Measurements from ENCODE around the gene TRPV3. TPM values are rescaled to one million over a fixed set of nuclear protein-coding genes. Genes with fewer than 3 reads are reported as not detected.

The TRPV3 gene
- total RNA-seq, 2 experiments from 2014 or later: 0.61 to 0.89 TPM

DNA sequence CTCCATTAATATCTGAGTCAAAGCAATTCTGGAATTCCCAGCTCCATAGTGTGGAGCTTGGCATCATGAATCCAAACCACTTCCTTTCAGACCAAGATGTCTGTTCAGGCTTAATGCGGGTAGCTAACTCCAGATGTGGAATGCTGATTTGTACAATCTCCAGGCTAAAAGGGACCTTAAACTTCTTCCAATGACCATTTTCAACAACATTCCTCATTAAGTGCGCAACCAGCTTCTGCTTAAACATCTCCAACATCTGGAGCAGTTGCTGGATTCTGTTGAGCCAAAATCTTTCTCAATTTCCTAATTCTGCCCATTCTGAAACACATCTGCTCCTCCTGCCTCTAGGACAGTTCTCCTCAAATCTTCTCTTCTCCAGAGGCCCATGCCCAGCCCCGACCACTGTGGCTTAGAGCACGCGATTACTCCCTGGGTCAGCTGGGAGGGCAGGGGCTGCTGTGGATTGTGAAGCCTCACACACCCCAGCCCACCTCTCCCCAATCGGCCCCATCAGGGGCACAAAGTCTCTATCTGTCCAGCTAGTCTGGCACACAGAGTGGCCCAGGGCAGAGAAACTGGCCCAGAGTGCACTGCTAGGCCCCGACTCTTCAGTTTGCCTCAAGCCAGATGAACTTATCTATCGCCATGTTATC is 45.6 kb downstream of the TRPV3 start:
- H3K27ac Mint-ChIP-seq: no peak overlapping the region
- POLR2A ChIA-PET: no interaction called here
- H3K4me1 Mint-ChIP-seq: no peaks in the 10 kb centered on the region
- CTCF ChIA-PET: no interaction called here
- no peak overlapping the region for H3K4me3 Mint-ChIP-seq
- intact Hi-C loops (cut with DNase I, micrococcal nuclease): no loop called here
- peaks cover 3% of the 10 kb centered on the region for H3K9me3 Mint-ChIP-seq (ENCODE audit: low read depth)
- H3K36me3 Mint-ChIP-seq (ENCODE audit: low read depth): peaks cover 2% of the 10 kb centered on the region
- H3K27me3 Mint-ChIP-seq: no peaks in the 10 kb centered on the region
- no peak for ATAC-seq
- DNase-seq: no peak

DNA sequence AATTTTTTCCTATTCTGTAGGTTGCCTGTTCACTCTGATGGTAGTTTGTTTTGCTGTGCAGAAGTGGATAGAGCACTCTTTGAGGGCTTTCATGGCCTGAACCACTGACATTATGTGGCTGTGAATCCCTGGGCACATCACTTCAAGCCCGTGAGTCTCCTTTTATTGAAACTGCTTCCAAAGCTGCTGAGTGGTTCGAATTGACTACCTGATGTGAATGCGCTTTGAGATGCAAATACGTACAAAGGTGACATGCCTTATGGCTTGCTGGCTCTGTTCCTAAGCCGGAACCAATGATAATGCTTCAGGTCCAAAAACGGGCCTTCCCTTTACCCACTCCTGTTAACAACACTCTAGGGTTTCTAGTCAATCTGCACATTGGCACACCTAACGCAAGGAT is 47.5 kb downstream of the TRPV3 start:
- intact Hi-C loops (cut with DNase I, micrococcal nuclease): no loop called here
- H3K36me3 Mint-ChIP-seq (ENCODE audit: low read depth): peaks cover 2% of the 10 kb centered on the region
- no peak overlapping the region for H3K4me3 Mint-ChIP-seq
- peaks cover 3% of the 10 kb centered on the region for H3K9me3 Mint-ChIP-seq (ENCODE audit: low read depth)
- no peaks in the 10 kb centered on the region for H3K4me1 Mint-ChIP-seq
- ChIA-PET POLR2A (no interaction called here), CTCF (no interaction called here)
- no peaks in the 10 kb centered on the region for H3K27me3 Mint-ChIP-seq
- DNase-seq (no peak), ATAC-seq (no peak)
- no peak overlapping the region for H3K27ac Mint-ChIP-seq

DNA sequence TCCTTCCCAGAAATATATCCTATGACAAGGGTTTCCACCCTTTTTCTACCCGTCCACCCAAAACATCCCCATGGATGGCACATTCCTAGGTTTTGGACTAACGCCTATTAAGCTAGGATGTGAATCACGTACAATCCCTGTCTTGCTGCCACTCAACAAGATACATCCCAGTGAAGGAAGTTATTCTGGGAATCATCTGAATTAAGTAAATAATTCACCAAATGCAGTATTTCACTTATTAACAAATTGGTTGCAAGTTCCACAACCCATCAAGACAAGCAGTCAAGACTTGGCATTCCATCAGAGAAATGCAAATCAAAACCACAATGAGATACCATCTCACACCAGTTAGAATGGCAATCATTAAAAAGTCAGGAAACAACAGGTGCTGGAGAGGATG is 49.7 kb downstream of the TRPV3 start:
- peaks cover 2% of the 10 kb centered on the region for H3K36me3 Mint-ChIP-seq (ENCODE audit: low read depth)
- H3K27ac Mint-ChIP-seq: no peak overlapping the region
- POLR2A ChIA-PET: no interaction called here
- intact Hi-C loops (cut with DNase I, micrococcal nuclease): no loop called here
- H3K4me3 Mint-ChIP-seq: no peak overlapping the region
- H3K4me1 Mint-ChIP-seq: no peaks in the 10 kb centered on the region
- DNase-seq (no peak), ATAC-seq (no peak)
- H3K27me3 Mint-ChIP-seq: no peaks in the 10 kb centered on the region
- H3K9me3 Mint-ChIP-seq (ENCODE audit: low read depth): peaks cover 3% of the 10 kb centered on the region
- CTCF ChIA-PET: no interaction called here

DNA sequence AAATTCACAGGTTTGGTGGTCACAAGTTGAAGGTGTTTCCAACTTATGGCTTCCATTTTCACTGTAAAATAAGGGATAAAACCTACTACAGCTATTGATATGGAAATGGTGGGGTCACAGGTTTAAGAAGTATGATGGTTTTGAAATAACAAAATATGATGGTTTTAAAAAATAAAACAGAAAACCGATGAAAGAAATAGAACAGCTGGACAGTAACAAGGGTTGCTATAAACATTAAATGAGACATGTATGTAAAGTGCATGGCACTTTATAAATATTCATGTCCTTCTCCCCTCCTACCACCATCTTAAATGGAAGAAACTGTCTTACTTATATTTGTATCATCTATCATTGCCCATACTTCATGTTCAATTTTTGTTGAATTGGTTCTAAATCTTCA is 50.5 kb downstream of the TRPV3 start:
- CTCF ChIA-PET: no interaction called here
- Mint-ChIP-seq H3K36me3 (ENCODE audit: low read depth) (peaks cover 2% of the 10 kb centered on the region), H3K27me3 (no peaks in the 10 kb centered on the region)

DNA sequence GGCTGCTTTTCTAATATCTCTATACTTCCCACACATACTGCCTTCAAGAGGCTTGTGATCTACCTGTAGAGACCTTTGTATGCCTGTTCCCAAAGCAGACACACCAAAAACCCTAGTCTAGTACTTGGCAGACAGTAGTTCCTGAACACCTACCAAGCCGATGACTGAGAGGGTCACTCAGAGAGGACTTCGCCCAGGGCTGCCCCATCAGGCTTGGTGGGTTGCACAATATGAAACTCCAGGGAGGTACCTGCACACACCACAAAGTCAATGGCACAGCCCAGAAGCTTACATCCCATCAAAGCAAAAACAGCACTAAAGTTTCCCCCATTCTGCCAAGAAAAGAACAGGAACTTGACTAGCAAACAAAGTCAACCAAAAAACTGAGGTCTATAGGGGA is 51.6 kb downstream of the TRPV3 start:
- intact Hi-C loops (cut with DNase I, micrococcal nuclease): no loop called here
- no peak overlapping the region for H3K4me3 Mint-ChIP-seq
- ChIA-PET CTCF (interaction anchor here (1.0 kb wide), 1 partner anchor 15 kb away, joined by 3 read pairs; no protein-coding TSS in a partner anchor), POLR2A (no interaction called here)
- no peaks in the 10 kb centered on the region for H3K27me3 Mint-ChIP-seq
- H3K27ac Mint-ChIP-seq: no peak overlapping the region
- peaks cover 3% of the 10 kb centered on the region for H3K9me3 Mint-ChIP-seq (ENCODE audit: low read depth)
- DNase-seq (no peak), ATAC-seq (no peak)
- no peaks in the 10 kb centered on the region for H3K4me1 Mint-ChIP-seq
- peaks cover 2% of the 10 kb centered on the region for H3K36me3 Mint-ChIP-seq (ENCODE audit: low read depth)

More for the DNA sequence above, 50.5 kb downstream of the TRPV3 start:
- H3K4me3 Mint-ChIP-seq: no peak overlapping the region
- H3K4me1 Mint-ChIP-seq: no peaks in the 10 kb centered on the region
- H3K27ac Mint-ChIP-seq: no peak overlapping the region
- DNase-seq: no peak
- intact Hi-C loops (cut with DNase I, micrococcal nuclease): no loop called here
- no peak for ATAC-seq
- H3K9me3 Mint-ChIP-seq (ENCODE audit: low read depth): peaks cover 3% of the 10 kb centered on the region
- POLR2A ChIA-PET: no interaction called here

DNA sequence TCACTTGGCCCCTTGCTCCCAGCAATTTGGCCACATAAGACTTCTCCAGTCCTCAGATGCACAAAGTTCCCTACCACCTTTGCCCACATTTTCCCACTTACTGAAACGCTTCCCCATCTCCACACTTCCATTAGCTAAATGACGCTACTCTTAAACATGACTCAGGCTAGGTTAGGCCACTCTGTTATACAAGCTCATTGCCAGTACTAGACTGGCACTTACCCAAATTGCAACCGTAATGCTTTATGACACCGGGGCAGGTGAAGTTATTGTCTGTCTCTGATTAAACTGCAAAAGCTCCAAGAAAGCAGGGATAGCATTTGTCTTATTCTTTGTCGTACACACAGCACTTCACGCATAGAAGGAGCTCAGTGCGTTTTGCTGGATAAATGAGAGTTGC is 52.6 kb downstream of the TRPV3 start:
- Mint-ChIP-seq H3K27me3 (no peaks in the 10 kb centered on the region), H3K4me1 (no peaks in the 10 kb centered on the region), H3K36me3 (ENCODE audit: low read depth) (peaks cover 2% of the 10 kb centered on the region), H3K4me3 (no peak overlapping the region), H3K9me3 (ENCODE audit: low read depth) (peaks cover 3% of the 10 kb centered on the region), H3K27ac (no peak overlapping the region)
- intact Hi-C loops (cut with DNase I, micrococcal nuclease): no loop called here
- ATAC-seq (no peak), DNase-seq (no peak)
- ChIA-PET POLR2A (no interaction called here), CTCF (interaction anchor here (0.6 kb wide), 1 partner anchor 165 kb away, joined by 3 read pairs; no protein-coding TSS in a partner anchor)

DNA sequence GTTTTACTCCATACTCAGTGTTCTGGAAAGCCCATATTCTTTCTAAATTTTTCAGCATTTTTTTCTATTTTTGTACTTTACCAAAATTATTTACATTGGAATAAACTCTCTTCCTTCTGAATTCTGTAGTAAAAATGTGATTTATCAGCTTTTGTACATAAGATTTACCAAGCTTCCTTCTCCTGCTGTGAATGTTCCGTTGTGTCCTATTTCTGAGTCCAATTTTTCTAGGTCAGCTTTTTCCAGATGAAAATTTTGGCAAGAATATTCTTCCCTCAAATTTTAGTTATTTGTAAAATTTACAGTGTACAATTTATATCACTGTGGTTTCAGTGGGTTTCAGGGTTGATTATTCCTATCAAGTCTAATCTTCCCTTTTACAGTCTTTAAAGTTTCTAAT is 54.3 kb downstream of the TRPV3 start:
- Mint-ChIP-seq H3K4me3 (no peak overlapping the region), H3K9me3 (ENCODE audit: low read depth) (no peaks in the 10 kb centered on the region), H3K27me3 (no peaks in the 10 kb centered on the region), H3K4me1 (no peaks in the 10 kb centered on the region), H3K36me3 (ENCODE audit: low read depth) (no peaks in the 10 kb centered on the region), H3K27ac (no peak overlapping the region)
- intact Hi-C loops (cut with DNase I, micrococcal nuclease): no loop called here
- ChIA-PET CTCF (no interaction called here), POLR2A (no interaction called here)
- no peak for ATAC-seq
- DNase-seq: no peak

DNA sequence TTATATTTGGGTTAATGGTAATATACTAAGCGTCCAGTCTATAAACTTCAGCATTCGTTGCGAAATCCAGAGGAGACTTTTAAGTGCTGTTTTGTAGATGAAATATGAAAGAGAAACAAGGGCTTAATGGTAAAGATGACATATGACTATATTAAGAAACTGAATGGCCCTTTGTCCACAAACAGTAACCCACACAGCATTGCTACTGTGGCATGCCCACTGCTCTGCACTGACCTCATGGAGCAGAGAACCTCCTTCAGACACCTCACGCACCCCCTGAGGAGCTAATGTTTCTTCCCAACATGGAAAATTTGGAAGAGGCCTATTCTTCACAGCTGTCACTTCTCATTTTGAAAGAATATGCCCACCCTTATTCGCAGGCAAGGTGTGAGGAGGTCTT is 55.1 kb downstream of the TRPV3 start:
- CTCF ChIA-PET: no interaction called here
- Mint-ChIP-seq H3K4me1 (no peaks in the 10 kb centered on the region), H3K27me3 (no peaks in the 10 kb centered on the region), H3K4me3 (no peak overlapping the region), H3K27ac (no peak overlapping the region), H3K36me3 (ENCODE audit: low read depth) (no peaks in the 10 kb centered on the region), H3K9me3 (ENCODE audit: low read depth) (no peaks in the 10 kb centered on the region)
- no peak for DNase-seq
- POLR2A ChIA-PET: no interaction called here
- intact Hi-C loops (cut with DNase I, micrococcal nuclease): no loop called here
- no peak for ATAC-seq

DNA sequence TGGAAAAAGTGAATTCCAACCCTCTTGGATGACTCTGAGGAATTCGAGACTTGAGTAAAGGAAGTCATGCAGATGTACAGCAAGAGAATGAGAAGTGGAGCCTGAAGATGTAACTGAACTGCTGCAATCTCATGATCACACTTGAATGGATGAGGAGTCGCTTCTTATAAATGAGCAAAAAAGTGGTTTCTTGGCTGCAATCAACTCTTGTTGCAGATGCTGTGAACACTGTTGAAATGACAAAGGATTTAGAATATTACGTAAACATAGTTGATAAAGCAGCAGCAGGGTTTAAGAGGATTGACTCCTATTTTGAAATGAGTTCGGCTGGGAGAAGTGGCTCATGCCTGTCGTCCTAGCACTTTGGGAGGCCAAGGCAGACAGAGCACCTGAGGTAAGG is 56.3 kb downstream of the TRPV3 start:
- no peak for DNase-seq
- Mint-ChIP-seq H3K27ac (no peak overlapping the region), H3K9me3 (ENCODE audit: low read depth) (no peaks in the 10 kb centered on the region), H3K36me3 (ENCODE audit: low read depth) (no peaks in the 10 kb centered on the region), H3K27me3 (no peaks in the 10 kb centered on the region), H3K4me1 (no peaks in the 10 kb centered on the region), H3K4me3 (no peak overlapping the region)
- ChIA-PET CTCF (no interaction called here), POLR2A (no interaction called here)
- intact Hi-C loops (cut with DNase I, micrococcal nuclease): no loop called here
- no peak for ATAC-seq

DNA sequence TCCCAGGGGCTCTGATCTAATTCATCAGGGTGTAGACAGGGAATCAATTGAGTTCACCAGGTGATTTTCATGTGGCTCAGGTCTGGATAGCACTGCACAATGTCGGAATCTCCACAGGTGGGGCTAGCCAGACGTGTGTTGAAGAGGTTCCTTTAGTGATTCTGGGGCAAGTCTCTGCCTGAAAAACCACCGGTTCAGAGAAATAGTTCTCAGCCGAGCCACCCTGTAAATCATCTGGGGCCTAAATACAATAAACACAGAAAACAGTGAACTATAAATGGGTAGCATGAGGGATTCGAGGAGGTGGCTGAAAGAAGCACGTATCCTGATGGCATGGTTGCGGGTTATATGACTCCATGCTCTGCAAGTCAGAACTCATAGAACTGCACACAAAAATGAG is 60.5 kb downstream of the TRPV3 start:
- CTCF ChIA-PET: no interaction called here
- H3K9me3 Mint-ChIP-seq (ENCODE audit: low read depth): no peaks in the 10 kb centered on the region
- DNase-seq (no peak), ATAC-seq (no peak)
- POLR2A ChIA-PET: no interaction called here
- H3K4me3 Mint-ChIP-seq: no peak overlapping the region
- no peaks in the 10 kb centered on the region for H3K4me1 Mint-ChIP-seq
- H3K36me3 Mint-ChIP-seq (ENCODE audit: low read depth): no peaks in the 10 kb centered on the region
- intact Hi-C loops (cut with DNase I, micrococcal nuclease): no loop called here
- peaks cover 2% of the 10 kb centered on the region for H3K27me3 Mint-ChIP-seq
- H3K27ac Mint-ChIP-seq: no peak overlapping the region

DNA sequence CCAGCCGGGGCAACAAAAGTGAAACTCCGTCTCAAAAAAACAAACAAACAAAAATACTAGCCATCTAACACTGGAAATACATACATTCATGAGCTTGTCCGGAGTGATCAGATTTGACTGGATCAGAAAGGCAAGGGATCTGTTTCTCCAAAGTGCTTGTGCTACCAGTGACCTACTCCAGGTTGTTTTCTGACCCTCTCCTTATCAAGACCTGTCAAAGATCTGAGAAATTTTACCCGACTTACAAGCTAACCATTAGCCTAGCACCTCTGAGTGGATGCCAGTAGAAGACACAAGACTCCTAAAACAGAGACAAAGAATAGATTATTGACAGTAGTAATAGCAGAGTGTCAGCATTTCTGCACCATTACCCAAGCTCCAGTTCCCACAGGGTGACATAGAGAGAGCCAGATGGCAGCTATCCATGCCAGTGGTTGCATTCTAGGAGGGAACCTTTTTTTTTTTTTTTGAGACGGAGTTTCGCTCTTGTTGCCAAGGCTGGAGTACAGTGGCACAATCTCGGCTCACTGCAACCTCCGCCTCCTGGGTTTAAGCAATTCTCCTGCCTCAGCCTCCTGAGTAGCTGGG is 72.0 kb downstream of the TRPV3 start:
- peaks cover 29% of the 10 kb centered on the region for H3K27me3 Mint-ChIP-seq
- H3K9me3 Mint-ChIP-seq (ENCODE audit: low read depth): no peaks in the 10 kb centered on the region
- intact Hi-C loops (cut with DNase I, micrococcal nuclease): no loop called here
- CTCF ChIA-PET: interaction anchor here (0.6 kb wide), 1 partner anchor 799 kb away, joined by 3 read pairs; no protein-coding TSS in a partner anchor
- H3K27ac Mint-ChIP-seq: no peak overlapping the region
- POLR2A ChIA-PET: no interaction called here
- no peak for ATAC-seq
- H3K4me3 Mint-ChIP-seq: no peak overlapping the region
- no peaks in the 10 kb centered on the region for H3K4me1 Mint-ChIP-seq
- DNase-seq: no peak
- H3K36me3 Mint-ChIP-seq (ENCODE audit: low read depth): no peaks in the 10 kb centered on the region

DNA sequence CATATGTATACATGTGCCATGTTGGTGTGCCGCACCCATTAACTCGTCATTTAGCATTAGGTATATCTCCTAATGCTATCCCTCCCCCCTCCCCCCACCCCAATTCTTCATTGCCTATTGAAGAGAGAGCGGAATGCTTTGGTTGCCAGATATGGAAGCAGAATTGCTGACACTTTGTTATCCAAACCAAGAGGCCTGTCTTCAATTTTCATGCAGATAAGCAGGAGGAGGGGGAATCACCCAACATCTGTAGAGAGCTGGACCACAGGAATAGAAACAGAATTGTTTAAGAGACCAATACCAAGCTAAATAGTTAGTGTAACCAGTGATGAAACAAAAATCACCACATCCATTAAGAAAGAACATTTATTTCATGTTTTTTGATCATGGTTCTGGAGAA is 74.8 kb downstream of the TRPV3 start:
- intact Hi-C loops (cut with DNase I, micrococcal nuclease): no loop called here
- H3K36me3 Mint-ChIP-seq (ENCODE audit: low read depth): no peaks in the 10 kb centered on the region
- H3K27ac Mint-ChIP-seq: no peak overlapping the region
- ChIA-PET CTCF (interaction anchor here (1.5 kb wide), 1 partner anchor 120 kb away, joined by 3 read pairs; no protein-coding TSS in a partner anchor), POLR2A (no interaction called here)
- DNase-seq (no peak), ATAC-seq (no peak)
- H3K27me3 Mint-ChIP-seq: peaks cover 32% of the 10 kb centered on the region
- H3K4me3 Mint-ChIP-seq: no peak overlapping the region
- H3K9me3 Mint-ChIP-seq (ENCODE audit: low read depth): no peaks in the 10 kb centered on the region
- no peaks in the 10 kb centered on the region for H3K4me1 Mint-ChIP-seq

Data from activated CD4-positive, alpha-beta T cell treated with anti-CD3 and anti-CD28 coated beads for 36 hours (primary cell).